ENCODE data around the gene FARS2.
"Not testable (repeated sequence)": the region's sequence is repeated elsewhere in the genome, so short reads cannot be mapped to it uniquely, and the experiment has no call there.

FARS2 gene

DNA sequence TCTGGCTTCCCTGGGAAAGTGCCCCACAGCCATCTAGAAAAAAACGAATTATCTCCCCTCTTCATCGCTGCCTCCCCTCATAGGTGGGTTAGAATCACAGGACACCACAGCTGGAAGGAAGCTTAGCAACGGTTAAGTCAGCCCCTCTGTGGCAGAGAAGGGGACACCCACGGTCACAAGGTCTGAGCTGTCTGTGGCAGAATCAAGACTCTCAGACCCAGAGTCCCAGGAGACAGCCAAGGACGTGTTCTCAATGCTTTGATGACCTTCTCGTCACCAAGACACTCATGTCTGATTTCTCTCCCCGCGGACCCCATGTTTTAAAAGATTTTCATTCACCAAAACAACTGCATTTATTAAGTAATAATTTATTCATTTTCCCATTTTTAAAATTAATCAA is 523.9 kb downstream of the FARS2 start:
- no peak overlapping the region for H3K27ac Mint-ChIP-seq
- peaks cover 7% of the 10 kb centered on the region for H3K36me3 Mint-ChIP-seq
- no peaks in the 10 kb centered on the region for H3K9me3 Mint-ChIP-seq
- DNase-seq (ENCODE audit: low spot score in 2 of 2) (no peak), ATAC-seq (ENCODE audit: low read depth) (no peak)
- H3K27me3 Mint-ChIP-seq, result no peaks in the 10 kb centered on the region
- no peak overlapping the region for H3K4me3 Mint-ChIP-seq
- H3K4me1 Mint-ChIP-seq, result peaks cover 6% of the 10 kb centered on the region

DNA sequence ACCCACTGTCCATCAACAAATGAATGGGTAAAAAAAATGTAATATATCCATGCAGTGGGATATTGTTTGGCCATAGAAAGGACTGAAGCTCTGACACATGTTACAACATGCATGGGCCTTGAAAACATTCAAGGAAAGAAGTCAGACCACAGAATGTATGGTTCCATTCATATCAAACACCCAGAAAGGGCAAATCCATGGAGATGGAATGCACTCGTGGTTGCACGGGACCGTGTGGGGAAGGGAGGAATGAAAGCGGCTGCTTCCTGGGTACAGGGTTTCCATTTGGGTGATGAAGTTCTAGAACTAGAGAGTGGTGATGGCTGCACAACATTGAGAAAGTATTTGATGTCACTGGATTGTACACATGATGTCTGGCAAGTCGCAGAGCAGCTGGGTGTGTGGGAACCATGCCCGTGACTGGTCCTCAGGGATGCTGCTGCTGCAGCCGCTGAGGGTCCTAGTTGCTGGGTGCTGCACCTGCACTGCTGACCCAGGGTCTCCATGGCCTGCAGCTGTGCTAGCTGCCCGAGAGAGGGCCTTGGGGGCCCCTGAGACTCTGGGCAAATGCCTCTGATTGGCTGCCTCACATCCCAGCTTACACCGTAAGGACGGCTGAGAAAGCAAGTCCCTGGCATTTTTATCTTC is 525.1 kb downstream of the FARS2 start:
- ATAC-seq (ENCODE audit: low read depth), result no peak

DNA sequence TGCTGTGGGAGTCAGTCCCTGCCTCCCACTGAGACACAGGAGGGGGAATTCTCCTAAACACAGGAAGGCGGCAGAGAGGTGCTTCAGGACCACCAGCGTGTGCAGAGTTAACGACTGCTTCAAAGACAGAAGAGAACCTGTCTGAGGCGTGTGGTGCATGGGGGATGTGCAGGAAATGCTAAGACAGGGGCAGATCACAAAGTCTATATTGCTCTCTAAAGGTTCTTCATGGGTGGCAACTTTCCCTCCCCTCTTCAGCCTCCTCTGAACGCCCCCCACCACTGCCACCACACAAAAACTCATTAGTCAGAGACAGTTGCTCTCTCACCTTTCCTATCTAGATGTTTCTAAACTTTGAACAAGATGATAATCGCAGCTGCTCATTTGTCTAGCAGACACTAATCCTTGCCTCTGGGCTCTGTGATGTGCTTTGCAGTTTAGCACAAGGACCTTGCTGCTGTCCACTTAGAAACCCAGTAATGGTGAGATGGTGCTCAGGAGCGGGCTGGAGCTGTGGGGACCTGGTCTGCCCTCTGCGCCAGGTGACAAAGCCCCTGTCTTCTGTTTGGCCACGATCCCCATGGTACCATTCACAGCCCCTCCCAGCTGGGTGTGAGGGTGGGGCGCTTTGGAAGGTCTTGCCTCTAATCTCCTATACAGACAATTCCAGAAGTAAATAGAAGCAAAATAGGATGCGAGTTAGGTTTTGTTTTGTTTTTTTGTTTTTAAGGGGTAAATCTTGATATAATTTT is 525.8 kb downstream of the FARS2 start:
- DNase-seq (ENCODE audit: low spot score in 2 of 2) (no peak), ATAC-seq (ENCODE audit: low read depth) (no peak)
- H3K36me3 Mint-ChIP-seq, result peaks cover 9% of the 10 kb centered on the region
- no peak overlapping the region for H3K4me3 Mint-ChIP-seq
- H3K4me1 Mint-ChIP-seq, result peaks cover 6% of the 10 kb centered on the region
- no peaks in the 10 kb centered on the region for H3K27me3 Mint-ChIP-seq
- no peak overlapping the region for H3K27ac Mint-ChIP-seq
- no peaks in the 10 kb centered on the region for H3K9me3 Mint-ChIP-seq

More for the DNA sequence above, 525.1 kb downstream of the FARS2 start:
- H3K4me3 Mint-ChIP-seq, result no peak overlapping the region
- H3K36me3 Mint-ChIP-seq, result peaks cover 6% of the 10 kb centered on the region
- H3K27ac Mint-ChIP-seq, result no peak overlapping the region
- no peaks in the 10 kb centered on the region for H3K27me3 Mint-ChIP-seq
- no peaks in the 10 kb centered on the region for H3K9me3 Mint-ChIP-seq
- DNase-seq (ENCODE audit: low spot score in 2 of 2), result no peak
- H3K4me1 Mint-ChIP-seq, result peaks cover 6% of the 10 kb centered on the region

DNA sequence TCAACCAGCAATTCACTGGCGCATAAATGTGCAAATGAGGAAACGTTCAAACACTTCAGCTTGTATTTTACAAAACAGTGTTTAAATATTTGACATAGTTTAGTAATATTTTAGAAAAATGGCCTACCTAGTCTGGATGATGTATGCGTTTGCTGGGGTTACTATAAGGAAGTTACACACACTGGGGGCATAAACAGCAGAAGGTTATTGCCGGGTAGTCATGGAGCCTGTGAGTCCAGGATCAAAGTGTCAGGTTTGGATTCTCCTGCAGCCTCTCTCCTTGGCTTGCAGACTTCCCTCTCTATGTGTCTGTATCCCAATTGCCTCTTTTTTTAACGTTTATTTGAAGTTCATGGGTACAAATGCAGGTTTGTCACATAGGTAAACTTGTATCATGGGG is 528.1 kb downstream of the FARS2 start:
- not testable (repeated sequence) for H3K27me3 Mint-ChIP-seq, H3K4me3 Mint-ChIP-seq

DNA sequence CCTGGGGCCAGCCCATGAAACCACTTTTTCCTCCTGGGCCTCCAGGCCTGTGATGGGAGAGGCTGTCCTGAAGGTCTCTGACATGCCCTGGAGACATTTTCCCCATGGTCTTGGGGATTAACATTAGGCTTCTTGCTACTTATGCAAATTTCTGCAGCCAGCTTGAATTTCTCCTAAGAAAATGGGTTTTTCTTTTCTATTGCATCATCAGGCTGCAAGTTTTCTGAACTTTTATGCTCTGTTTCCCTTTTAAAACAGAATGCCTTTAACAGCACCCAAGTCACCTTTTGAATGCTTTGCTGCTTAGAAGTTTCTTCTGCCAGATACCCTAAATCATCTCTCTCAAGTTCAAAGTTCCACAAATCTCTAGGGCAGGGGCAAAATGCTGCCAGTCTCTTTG is 535.2 kb downstream of the FARS2 start:
- not testable (repeated sequence) for H3K4me3 Mint-ChIP-seq; H3K27ac Mint-ChIP-seq; ATAC-seq (ENCODE audit: low read depth); H3K4me1 Mint-ChIP-seq; H3K27me3 Mint-ChIP-seq; DNase-seq (ENCODE audit: low spot score in 2 of 2)
- H3K36me3 Mint-ChIP-seq, result peaks cover 19% of the 10 kb centered on the region
- peaks cover 14% of the 10 kb centered on the region for H3K9me3 Mint-ChIP-seq

More for the DNA sequence above, 528.1 kb downstream of the FARS2 start:
- not testable (repeated sequence) for H3K27ac Mint-ChIP-seq; DNase-seq (ENCODE audit: low spot score in 2 of 2); H3K4me1 Mint-ChIP-seq; H3K9me3 Mint-ChIP-seq; ATAC-seq (ENCODE audit: low read depth)
- peaks cover 14% of the 10 kb centered on the region for H3K36me3 Mint-ChIP-seq

DNA sequence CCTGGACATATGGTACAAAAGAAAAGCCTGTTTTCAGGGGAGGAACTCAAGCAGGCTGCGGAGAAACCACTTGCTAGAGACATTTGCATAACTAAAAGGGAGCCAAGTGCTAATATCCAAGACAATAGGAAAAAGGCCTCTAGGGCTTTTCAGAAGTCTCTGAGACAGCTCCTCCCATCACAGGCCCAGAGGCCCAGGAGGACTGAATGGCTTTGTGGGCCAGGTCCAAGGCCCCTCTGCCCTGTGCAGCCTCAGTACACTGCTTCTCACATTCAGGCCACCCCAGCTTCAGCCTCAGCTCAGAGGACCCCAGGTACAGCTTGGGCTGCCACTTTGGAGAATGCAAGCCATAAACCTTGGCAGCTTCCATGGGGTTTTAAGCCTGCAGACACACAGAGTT is 545.1 kb downstream of the FARS2 start:
- ATAC-seq (ENCODE audit: low read depth); H3K27me3 Mint-ChIP-seq; H3K4me3 Mint-ChIP-seq; H3K4me1 Mint-ChIP-seq; DNase-seq (ENCODE audit: low spot score in 2 of 2); H3K27ac Mint-ChIP-seq: not testable (repeated sequence)
- Mint-ChIP-seq H3K9me3 (peaks cover 11% of the 10 kb centered on the region), H3K36me3 (peaks cover 13% of the 10 kb centered on the region)

DNA sequence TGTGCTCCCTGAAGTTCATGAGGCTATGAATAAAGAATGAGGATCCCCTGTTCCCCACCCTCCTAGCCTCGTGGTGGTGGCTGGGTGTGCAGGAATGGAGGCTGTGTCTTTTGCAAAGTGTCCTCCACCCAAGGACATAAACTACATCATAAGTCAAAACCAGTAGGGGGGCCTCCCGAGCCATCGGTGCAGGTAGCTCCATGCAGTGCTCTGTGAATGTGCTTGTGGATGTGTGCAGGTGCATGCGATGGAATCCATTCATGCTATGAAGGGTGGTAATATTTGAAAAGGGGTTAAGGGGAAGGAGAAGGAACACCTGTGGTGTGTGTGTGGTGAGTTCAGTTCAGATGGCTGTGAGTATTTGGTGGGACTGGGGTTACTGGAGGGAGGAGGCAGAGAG is 548.1 kb downstream of the FARS2 start:
- no peaks in the 10 kb centered on the region for H3K27me3 Mint-ChIP-seq
- H3K27ac Mint-ChIP-seq, result peak overlapping the region; percentile 23
- H3K4me1 Mint-ChIP-seq, result peaks cover 14% of the 10 kb centered on the region
- H3K4me3 Mint-ChIP-seq, result no peak overlapping the region
- DNase-seq (ENCODE audit: low spot score in 2 of 2) (no peak), ATAC-seq (ENCODE audit: low read depth) (no peak)
- peaks cover 10% of the 10 kb centered on the region for H3K9me3 Mint-ChIP-seq
- peaks cover 13% of the 10 kb centered on the region for H3K36me3 Mint-ChIP-seq

DNA sequence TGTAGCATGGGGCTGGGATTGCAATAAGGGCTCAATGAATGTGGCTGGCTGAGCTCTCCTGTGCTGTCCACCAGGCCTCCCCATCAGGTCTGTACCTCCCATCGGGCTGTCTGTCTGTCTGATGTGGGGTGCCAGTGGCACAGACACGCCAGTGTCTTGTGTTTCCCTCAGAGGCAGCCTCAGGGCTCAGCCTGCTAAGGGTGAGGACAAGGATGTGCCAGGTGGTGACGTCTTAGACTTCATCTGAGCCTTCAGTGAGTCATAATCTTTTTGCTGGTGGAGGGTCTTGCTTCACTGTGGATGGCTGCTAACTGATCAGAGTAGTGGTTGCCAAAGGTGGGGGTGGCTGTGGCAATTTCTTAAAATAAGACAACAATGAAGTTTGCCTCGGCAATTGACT is 550.7 kb downstream of the FARS2 start:
- no peak for ATAC-seq (ENCODE audit: low read depth)
- peaks cover 14% of the 10 kb centered on the region for H3K4me1 Mint-ChIP-seq
- DNase-seq (ENCODE audit: low spot score in 2 of 2), result no peak
- H3K27ac Mint-ChIP-seq, result no peak overlapping the region
- H3K36me3 Mint-ChIP-seq, result peaks cover 2% of the 10 kb centered on the region
- H3K9me3 Mint-ChIP-seq, result no peaks in the 10 kb centered on the region
- H3K27me3 Mint-ChIP-seq, result no peaks in the 10 kb centered on the region
- no peak overlapping the region for H3K4me3 Mint-ChIP-seq

DNA sequence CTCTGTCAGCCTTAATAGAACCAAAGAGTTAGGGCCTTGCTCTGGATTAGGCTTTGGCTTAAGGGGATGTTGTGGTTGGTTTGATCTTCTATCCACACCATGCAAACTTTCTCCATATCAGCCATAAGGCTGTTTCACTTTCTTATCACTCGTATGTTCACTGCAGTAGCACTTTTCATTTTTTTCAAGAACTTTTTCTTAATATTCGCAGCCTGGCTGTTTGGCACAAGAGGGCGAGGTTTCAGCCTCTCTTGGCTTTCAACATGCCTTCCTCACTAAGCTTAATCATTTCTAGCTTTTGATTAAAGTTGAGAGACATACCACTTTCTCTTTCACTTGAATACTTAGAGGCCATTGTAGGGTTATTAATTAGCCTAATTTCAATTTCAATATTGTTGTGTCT is 552.3 kb downstream of the FARS2 start:
- Mint-ChIP-seq H3K4me3 (peak overlapping the region; percentile 21), H3K36me3 (peaks cover 2% of the 10 kb centered on the region), H3K27ac (no peak overlapping the region), H3K9me3 (no peaks in the 10 kb centered on the region), H3K4me1 (peaks cover 14% of the 10 kb centered on the region), H3K27me3 (no peaks in the 10 kb centered on the region)
- no peak for DNase-seq (ENCODE audit: low spot score in 2 of 2)
- ATAC-seq (ENCODE audit: low read depth), result peak; percentile 5

DNA sequence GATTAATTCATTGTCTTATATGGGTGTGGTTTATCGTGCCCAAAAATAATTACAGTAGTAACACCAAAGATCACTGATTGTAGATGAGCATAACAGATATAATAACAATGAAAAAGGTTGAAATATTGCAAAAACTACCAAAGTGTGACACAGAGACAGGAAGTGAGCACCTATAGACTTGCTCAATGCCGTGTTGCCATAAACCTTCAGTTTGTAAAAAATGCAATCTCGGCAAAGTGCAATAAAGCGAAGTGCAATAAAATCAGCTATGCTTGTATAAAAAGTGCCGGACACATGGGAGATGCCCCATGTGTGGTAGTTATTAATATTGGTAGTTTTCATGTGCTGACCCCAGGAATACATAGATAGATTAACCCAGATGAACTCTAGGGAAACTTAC is 552.8 kb downstream of the FARS2 start:
- peaks cover 12% of the 10 kb centered on the region for H3K4me1 Mint-ChIP-seq
- peaks cover 2% of the 10 kb centered on the region for H3K36me3 Mint-ChIP-seq
- no peak for ATAC-seq (ENCODE audit: low read depth)
- H3K4me3 Mint-ChIP-seq, result no peak overlapping the region
- no peaks in the 10 kb centered on the region for H3K27me3 Mint-ChIP-seq
- no peak for DNase-seq (ENCODE audit: low spot score in 2 of 2)
- H3K27ac Mint-ChIP-seq, result no peak overlapping the region
- no peaks in the 10 kb centered on the region for H3K9me3 Mint-ChIP-seq

DNA sequence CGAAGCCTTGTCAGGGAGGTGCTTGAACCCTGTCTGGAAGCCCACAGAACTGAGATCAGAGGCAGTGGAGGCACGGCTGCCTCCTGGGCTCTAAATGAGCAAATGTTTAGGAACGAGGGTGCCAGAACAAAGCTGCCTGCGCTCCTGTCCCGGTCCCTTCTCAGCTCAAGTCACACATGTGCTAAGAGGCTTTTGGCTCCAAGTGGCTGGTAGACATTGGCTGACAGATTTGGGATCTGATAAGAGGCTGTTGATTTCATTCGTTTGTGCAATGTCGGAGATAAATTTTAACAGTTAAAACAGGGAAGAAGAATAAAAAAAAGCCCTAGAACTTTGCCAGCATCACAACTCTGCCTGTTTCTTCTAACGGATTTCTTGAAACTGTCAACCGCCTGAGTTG is 553.6 kb downstream of the FARS2 start:
- no peaks in the 10 kb centered on the region for H3K9me3 Mint-ChIP-seq
- H3K4me3 Mint-ChIP-seq, result no peak overlapping the region
- no peak overlapping the region for H3K27ac Mint-ChIP-seq
- no peaks in the 10 kb centered on the region for H3K27me3 Mint-ChIP-seq
- peaks cover 8% of the 10 kb centered on the region for H3K4me1 Mint-ChIP-seq
- DNase-seq (ENCODE audit: low spot score in 2 of 2) (no peak), ATAC-seq (ENCODE audit: low read depth) (no peak)
- peaks cover 1% of the 10 kb centered on the region for H3K36me3 Mint-ChIP-seq

DNA sequence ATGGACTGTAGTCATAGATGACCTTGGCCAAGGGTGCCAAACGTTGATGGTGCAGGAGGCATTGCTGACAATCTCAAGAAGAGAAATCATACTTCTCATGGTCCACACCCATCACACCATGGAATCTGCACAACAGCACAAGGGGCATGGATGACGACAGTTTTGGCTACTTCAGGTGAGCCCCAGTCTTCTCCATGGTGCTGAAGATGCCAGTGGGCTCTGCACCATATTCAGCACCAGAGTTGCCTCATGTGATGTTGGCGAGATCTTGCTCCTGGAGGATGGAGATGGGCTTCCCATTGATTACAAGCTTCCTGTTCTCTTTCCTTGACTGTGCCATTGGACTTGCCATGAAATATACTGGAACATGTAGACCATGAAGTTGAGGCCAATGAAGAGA is 556.6 kb downstream of the FARS2 start:
- ATAC-seq (ENCODE audit: low read depth), result no peak
- Mint-ChIP-seq H3K4me3 (no peak overlapping the region), H3K36me3 (no peaks in the 10 kb centered on the region), H3K27ac (no peak overlapping the region), H3K27me3 (no peaks in the 10 kb centered on the region), H3K4me1 (peaks cover 8% of the 10 kb centered on the region), H3K9me3 (peaks cover 2% of the 10 kb centered on the region)
- DNase-seq (ENCODE audit: low spot score in 2 of 2), result no peak

DNA sequence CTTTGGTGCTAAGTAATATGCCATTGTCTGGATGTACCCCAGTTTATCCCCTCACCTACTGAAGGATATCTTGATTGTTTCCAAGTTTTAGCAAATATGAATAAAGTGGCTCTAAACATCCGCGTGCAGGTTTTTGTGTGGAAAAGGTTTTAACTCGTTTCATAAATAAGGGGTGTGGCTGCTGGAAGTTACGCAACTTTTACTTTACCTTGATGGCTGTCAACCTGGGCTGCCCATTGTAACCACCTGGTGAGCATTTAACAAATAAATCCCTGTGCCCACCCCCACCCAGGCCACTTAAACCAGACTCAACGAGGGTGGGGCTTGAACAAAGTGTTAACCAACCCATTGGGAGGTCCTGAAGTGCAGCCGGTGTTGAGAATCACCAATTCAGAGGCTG is 557.6 kb downstream of the FARS2 start:
- Mint-ChIP-seq H3K27me3 (no peaks in the 10 kb centered on the region), H3K27ac (no peak overlapping the region), H3K36me3 (no peaks in the 10 kb centered on the region), H3K4me1 (peaks cover 2% of the 10 kb centered on the region), H3K4me3 (no peak overlapping the region), H3K9me3 (peaks cover 2% of the 10 kb centered on the region)
- DNase-seq (ENCODE audit: low spot score in 2 of 2), result no peak
- ATAC-seq (ENCODE audit: low read depth), result no peak

All from memory B cell (primary cell).